ENCODE results near the gene ARHGAP33.

ARHGAP33 gene

DNA sequence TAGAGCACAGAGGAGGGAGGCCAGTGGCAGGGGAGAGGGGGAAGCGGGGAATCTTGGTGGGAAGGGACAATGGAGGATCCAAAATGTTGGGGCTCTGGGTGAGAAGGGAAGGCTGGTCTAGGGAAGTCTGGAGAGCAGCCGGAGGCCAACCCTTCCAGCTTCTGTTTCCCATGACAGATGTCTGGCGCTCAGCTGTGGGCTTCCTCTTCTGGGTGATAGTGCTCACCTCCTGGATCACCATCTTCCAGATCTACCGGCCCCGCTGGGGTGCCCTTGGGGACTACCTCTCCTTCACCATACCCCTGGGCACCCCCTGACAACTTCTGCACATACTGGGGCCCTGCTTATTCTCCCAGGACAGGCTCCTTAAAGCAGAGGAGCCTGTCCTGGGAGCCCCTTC lies 28.8 kb upstream of the ARHGAP33 start:
- H3K4me3 ChIP-seq (ENCODE audit: low read depth, low read length): peak overlapping the region; percentile 84
- H3K27ac ChIP-seq: no peak overlapping the region
- H3K27me3 ChIP-seq (replicated peaks): no peaks in the 10 kb centered on the region

GRCh38 chr19:35748106-35749020 lies 27.0 kb upstream of the ARHGAP33 start, which contains the start of gene LIN37:
Gene LIN37 (plus strand): TSS chr19:35748576. CDS start chr19:35748725, 149 bp downstream.
- peaks cover 14% of the 10 kb centered on the region for H3K36me3 ChIP-seq (replicated peaks)
- TF ChIP-seq, protein P1, sequence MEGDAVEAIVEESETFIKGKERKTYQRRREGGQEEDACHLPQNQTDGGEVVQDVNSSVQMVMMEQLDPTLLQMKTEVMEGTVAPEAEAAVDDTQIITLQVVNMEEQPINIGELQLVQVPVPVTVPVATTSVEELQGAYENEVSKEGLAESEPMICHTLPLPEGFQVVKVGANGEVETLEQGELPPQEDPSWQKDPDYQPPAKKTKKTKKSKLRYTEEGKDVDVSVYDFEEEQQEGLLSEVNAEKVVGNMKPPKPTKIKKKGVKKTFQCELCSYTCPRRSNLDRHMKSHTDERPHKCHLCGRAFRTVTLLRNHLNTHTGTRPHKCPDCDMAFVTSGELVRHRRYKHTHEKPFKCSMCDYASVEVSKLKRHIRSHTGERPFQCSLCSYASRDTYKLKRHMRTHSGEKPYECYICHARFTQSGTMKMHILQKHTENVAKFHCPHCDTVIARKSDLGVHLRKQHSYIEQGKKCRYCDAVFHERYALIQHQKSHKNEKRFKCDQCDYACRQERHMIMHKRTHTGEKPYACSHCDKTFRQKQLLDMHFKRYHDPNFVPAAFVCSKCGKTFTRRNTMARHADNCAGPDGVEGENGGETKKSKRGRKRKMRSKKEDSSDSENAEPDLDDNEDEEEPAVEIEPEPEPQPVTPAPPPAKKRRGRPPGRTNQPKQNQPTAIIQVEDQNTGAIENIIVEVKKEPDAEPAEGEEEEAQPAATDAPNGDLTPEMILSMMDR (IDR thresholded peaks at IDR 0.05; ENCODE audit: low read depth, low read length, missing control alignments): peak; percentile 14
- no peaks in the 10 kb centered on the region for H3K27me3 ChIP-seq (replicated peaks)
- in situ Hi-C loops (cut with HindIII; ENCODE audit: low pct_ligation_motif_present, low sequenced_read_pairs): no loop called here
- peak within 1 kb of the TSS; percentile 35 for H3K27ac ChIP-seq
- peak; percentile 99 for DNase-seq
- H3K4me3 ChIP-seq (ENCODE audit: low read depth, low read length): peak within 1 kb of the TSS; percentile 100

More for the DNA sequence above, 28.8 kb upstream of the ARHGAP33 start:
- H3K36me3 ChIP-seq (replicated peaks): no peaks in the 10 kb centered on the region
- in situ Hi-C loops (cut with HindIII; ENCODE audit: low pct_ligation_motif_present, low sequenced_read_pairs): no loop called here
- no peak for DNase-seq
- TF ChIP-seq, protein P1 (IDR thresholded peaks at IDR 0.05; ENCODE audit: low read depth, low read length, missing control alignments): no peak

GRCh38 chr19:35750167-35750566 lies 25.2 kb upstream of the ARHGAP33 start:
- in situ Hi-C loops (cut with HindIII; ENCODE audit: low pct_ligation_motif_present, low sequenced_read_pairs): no loop called here
- H3K27ac ChIP-seq: no peak overlapping the region
- H3K36me3 ChIP-seq (replicated peaks): peaks cover 21% of the 10 kb centered on the region
- no peaks in the 10 kb centered on the region for H3K27me3 ChIP-seq (replicated peaks)
- TF ChIP-seq, protein P1 (IDR thresholded peaks at IDR 0.05; ENCODE audit: low read depth, low read length, missing control alignments): no peak
- no peak overlapping the region for H3K4me3 ChIP-seq (ENCODE audit: low read depth, low read length)
- DNase-seq: no peak

- Histone ChIP-seq H3K27me3 (replicated peaks) (no peaks in the 10 kb centered on the region), H3K4me3 (ENCODE audit: low read depth, low read length) (no peak overlapping the region), H3K27ac (no peak overlapping the region), H3K36me3 (replicated peaks) (peaks cover 21% of the 10 kb centered on the region)
- no peak for DNase-seq
- in situ Hi-C loops (cut with HindIII; ENCODE audit: low pct_ligation_motif_present, low sequenced_read_pairs): no loop called here
- TF ChIP-seq, protein P1 (IDR thresholded peaks at IDR 0.05; ENCODE audit: low read depth, low read length, missing control alignments): no peak
These were observed 23.3 kb upstream of the ARHGAP33 start for GRCh38 chr19:35751839-35752745.

DNA sequence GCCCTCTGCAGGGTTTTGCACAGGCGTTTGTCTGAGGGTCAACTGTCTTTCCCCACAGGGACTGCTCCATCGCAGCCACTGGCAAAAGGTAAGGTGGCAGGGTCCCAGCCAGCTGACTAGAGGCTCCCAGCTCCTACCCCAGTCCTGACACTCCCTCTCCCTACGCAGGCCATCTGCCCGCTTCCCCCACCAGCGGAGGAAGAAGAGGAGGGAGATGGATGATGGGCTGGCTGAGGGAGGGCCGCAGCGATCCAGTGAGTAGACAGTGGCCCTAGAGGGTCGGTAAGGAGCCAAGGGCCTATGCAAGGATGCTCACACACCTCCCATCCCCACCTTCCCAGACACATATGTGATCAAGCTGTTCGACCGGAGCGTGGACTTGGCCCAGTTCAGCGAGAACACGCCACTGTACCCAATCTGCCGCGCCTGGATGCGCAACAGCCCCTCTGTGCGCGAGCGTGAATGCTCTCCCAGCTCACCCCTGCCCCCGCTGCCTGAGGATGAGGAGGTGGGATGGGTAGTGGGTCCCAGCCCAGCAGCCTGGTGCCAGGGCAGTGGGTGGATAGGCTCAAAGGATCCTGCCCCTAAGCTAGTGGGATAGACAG lies 22.5 kb upstream of the ARHGAP33 start:
- no peak for DNase-seq
- Histone ChIP-seq H3K27ac (no peak overlapping the region), H3K36me3 (replicated peaks) (peaks cover 21% of the 10 kb centered on the region), H3K4me3 (ENCODE audit: low read depth, low read length) (no peak overlapping the region), H3K27me3 (replicated peaks) (no peaks in the 10 kb centered on the region)
- in situ Hi-C loops (cut with HindIII; ENCODE audit: low pct_ligation_motif_present, low sequenced_read_pairs): no loop called here
- TF ChIP-seq, protein P1 (IDR thresholded peaks at IDR 0.05; ENCODE audit: low read depth, low read length, missing control alignments): no peak
